Epithelial cell of prostate (primary cell): ENCODE measurements around the gene NABP1.

ENCODE experiments used
- DNase-seq: peaks from one replicate; pipeline ENCODE4 v3.0.0-alpha.2; 2011; ENCODE audit warnings: low read depth, low spot score
- H3K27ac ChIP-seq: fragments of 450-650 bp; 2 replicates; pipeline ENCODE4 v1.5.1; 2017; ENCODE audit warnings: mild to moderate bottlenecking

The NABP1 gene

DNA sequence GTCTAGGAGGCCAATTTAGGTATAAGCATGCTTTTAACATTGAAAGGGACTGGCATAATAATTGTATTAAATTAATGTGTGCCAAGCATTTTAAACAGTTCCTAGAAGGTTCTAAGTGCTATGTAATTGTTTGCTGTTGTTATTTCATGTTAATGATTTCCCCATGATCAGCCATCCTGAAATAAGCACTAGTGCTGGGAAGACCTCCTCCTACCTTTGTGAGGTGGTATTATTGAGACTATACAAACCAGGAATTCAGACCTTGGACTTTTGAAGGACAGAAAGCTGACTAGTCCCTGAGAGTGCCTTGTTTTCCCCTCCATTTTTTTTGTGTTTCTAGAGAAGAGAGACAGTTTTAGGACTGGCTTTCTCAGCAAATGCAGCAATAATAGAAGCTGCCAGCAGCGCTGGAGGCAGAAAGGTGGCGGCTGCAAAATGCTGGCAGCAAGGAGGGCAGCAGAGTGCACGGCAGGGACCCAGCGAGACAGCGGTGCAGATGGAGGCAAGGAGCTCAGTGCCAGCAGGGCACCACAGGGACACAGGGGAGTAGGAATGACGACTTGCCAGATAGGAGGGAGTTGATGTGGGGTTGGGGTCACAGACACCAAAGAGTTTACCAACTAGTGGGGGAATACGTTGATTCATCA, 25.3 kb downstream of the NABP1 start:
- no peak overlapping the region for H3K27ac ChIP-seq
- DNase-seq, result no peak

DNA sequence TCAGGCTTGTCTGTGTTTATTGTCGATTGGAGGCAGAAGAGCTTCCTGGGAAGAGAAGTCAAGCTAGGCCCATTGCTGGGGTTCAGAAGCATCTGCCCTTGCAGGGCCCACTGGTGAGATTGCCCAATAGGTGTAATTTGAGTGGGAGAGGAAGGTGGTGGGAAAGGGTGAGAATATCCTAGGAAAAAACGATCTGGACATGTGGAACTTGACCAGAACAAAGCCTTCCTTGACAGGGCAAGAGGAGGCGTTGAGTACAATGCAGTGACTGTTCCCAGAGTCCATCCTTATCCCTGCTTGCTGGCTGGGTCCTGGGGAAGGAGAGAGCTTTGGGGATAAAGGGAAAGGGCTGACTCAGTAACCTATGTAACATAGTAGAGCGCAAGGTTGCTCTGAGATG, 27.1 kb downstream of the NABP1 start:
- no peak overlapping the region for H3K27ac ChIP-seq
- DNase-seq, result no peak

DNA sequence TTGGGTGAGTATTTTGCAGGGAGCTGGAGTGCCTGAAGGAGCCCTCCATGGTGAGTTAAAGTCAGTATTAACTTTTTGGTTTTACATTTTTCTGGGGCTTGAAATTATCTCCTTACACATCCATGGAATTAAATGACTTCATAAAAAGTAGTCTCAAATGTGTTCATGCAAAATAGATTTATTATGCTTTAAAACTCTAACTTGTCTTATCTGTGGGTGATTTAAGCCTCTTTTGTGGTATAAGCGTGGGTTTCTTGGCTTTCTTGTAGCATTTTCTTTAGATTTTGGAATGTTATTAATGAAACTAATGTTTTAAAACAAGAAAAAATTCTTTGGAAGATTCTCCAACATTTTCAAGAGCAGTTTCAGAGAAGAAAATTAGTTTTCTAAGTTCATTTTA, 27.8 kb downstream of the NABP1 start:
- no peak for DNase-seq
- no peak overlapping the region for H3K27ac ChIP-seq

DNA sequence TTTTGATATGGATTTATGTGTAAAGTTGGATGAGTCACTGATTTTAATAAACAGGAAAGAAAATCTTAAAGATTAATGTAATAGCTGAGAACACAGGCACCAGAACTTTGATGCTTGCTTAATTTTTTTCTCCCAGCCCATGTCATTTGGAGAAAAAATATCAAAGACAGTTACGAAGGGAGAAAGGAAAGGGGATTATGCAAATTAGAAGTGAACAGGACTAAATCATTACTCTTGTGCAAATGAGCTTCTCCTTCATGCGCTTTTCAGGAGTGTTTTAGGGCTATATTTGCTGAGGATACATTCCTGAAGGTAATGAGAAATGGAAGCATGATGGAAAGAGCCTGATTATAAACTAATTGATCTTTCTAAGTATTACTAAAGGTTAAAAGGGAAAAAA, 28.9 kb downstream of the NABP1 start:
- no peak for DNase-seq
- no peak overlapping the region for H3K27ac ChIP-seq

DNA sequence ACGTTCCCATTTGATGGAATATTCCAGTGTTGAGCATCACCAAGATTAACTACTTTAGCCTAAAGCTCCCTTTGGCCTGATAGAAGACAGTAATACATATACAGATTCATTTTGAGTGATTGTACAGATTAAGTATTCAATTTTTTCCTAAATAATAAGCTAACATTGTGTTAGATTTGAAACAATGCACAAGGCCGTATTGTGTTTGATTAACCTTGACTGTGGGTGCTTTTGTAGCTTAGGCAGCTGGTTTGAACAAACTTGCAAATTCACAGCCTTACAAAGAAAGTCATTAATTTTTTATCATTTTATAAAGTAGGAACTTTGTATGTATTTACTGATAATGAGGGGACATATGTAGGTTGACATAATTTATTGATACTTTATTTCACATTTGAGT, 29.6 kb downstream of the NABP1 start:
- H3K27ac ChIP-seq, result no peak overlapping the region
- DNase-seq, result no peak

- no peak overlapping the region for H3K27ac ChIP-seq
- no peak for DNase-seq
Observed at GRCh38 chr2:191710411-191710900, 32.5 kb downstream of the NABP1 start.

DNA sequence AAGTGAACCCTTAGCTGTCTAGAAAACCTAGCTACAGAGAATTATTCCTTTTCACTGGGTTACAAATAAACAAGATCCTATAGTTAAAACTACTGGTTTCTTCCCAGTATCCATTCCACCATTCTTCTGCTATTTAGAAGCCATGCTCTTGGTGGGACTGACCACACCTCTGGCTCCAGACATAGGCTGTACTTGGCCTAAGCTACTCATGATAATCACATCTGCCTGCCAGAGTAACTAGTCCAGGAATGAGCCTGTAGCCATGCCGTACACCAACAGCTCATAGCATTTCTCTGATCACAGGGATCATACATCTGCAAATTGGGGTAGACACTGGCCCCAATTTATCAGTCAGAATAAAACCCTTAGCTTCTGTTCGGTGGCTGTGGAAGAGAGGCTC, 33.7 kb downstream of the NABP1 start:
- DNase-seq, result no peak
- H3K27ac ChIP-seq, result no peak overlapping the region

DNA sequence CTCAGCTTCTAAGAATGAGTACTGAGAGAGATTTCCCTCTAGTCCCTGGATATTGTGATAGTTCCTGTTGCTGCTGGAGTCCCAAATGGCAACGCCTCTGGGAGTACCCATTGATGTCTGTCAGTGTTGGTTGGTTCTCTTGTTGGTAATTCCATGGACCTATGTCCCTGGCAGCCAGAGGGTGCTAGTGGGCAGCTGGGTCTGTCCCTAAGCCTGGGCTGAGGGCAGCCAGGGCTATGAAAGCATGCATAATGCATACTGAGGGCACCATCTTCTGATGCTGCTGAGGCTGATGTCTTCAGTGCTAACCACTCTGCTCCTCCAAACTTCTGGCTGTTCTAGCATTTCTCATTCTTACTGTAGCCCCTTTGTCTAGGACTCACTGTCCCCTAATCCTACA, 35.9 kb downstream of the NABP1 start:
- no peak for DNase-seq
- no peak overlapping the region for H3K27ac ChIP-seq

DNA sequence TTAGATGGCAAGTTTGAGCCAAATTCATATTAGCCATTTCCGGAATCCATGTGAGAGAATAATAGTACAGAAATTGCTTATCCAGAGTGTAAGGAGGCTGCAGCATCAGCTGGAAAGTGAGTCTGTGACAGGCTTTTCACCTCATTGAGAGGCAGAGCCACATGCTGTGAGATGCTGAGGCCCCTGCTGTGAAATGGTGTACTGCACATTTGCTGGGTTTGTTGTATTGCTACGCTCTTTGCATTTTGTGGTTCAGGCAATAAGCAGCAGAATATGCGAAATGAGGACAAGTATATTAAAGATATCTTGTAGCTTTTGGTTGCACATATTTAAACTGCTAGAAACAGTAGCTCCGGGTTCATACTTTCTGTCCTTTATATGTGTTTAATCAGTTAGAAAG, 37.0 kb downstream of the NABP1 start:
- no peak for DNase-seq
- H3K27ac ChIP-seq, result no peak overlapping the region

DNA sequence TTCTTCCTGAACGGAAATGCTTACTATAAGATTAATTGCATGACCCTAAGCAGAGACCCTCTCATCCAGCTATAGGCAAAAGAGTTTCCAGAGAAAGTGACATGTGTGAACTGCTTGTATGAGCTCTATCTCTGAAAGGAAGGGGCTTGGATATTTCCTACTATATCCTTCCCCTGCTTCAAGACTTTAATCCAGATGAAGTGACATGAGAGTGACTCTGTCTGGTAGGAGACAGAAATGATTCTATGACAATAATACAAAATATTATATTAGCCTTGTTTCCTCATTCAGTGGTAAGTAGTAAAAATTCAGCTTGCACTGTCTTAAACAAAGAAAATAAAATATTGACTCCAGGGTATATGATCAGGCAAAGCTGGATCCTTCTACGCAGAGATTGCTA, 37.5 kb downstream of the NABP1 start:
- no peak overlapping the region for H3K27ac ChIP-seq
- DNase-seq, result no peak

DNA sequence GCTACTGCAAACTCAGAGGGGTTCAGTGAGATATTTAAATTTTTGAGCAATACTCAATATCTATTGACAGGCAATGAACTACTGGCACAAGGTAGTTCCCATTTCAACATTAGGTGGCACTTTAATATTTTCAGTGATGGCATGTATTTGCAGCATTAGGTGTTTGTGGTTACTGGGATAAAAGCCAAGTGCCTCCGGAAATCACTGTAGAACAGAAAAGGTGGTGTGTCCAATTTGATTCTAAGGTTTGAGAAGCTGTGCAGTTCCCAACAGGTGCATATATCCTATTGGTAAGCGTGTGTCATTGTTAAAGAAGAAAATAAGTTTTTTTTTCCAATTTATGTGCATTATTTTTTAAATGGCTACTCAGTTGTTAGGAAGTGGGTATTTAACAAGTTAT, 41.3 kb downstream of the NABP1 start:
- DNase-seq, result no peak
- H3K27ac ChIP-seq, result no peak overlapping the region

- H3K27ac ChIP-seq, result no peak overlapping the region
- DNase-seq, result no peak
Observed at GRCh38 chr2:191719938-191720337, 42.0 kb downstream of the NABP1 start.

DNA sequence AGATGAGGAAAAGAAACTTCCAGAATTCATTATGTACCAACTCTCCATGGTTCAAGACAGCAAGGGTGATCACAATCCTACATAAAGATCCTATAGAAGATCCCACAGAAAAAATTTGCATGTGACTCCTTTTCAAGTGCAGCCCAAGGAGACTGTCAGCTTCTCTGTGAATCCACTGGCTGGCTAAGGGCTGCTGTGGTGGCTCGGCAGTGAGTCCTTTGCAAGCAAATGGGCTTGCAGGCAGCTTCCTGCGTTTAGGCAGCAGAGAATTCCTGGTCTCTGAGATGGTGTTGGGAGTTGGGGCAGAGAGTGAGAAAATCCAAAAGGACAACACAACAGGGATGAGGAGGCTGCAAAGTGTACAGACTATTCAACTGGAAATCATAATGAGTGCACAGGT, 43.4 kb downstream of the NABP1 start:
- no peak overlapping the region for H3K27ac ChIP-seq
- no peak for DNase-seq

- no peak for DNase-seq
- H3K27ac ChIP-seq, result no peak overlapping the region
Observed at GRCh38 chr2:191724015-191724414, 46.1 kb downstream of the NABP1 start.

DNA sequence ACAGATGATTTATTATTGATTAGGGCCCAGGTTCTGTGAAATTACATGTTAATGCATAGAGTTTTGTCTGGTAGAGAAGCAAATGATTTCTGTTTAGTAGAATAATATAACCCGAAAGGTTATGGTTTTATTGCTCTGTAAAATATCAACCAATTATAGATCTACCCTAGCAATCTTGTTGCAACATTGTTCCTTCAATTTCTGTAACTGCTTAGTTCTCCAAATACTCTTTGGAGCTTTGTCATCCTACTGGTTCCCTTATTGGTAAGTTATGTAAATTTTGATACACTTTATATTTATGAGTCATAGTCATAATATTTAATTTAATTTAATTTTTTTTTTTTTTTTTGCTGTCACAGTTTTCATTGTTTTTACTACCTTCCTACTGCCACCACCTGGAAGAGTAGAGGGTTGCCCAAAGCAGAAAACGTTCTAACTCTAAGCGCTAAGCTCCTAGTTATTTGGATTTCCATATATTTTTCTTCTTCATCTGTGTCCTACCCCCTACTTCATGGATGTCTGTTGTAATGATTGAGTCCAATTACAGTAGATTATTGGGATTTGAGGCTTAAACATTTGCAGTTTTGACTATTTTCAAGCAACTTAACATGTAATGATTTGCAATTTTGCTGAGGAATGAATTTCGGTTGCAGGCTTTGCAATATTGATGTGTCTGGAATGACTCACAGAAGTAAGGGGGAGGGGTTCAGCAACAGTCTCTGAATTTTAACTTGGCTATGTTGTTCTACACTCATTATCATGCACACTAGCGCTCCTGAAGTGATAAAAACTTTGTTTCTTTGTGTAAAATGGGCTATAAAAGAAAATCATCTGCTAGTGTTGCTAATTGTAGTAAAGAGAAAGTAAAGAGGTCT, 51.1 kb downstream of the NABP1 start:
- DNase-seq, result no peak
- H3K27ac ChIP-seq, result no peak overlapping the region

GRCh38 chr2:191730263-191730662, 52.3 kb downstream of the NABP1 start:
- no peak overlapping the region for H3K27ac ChIP-seq

More at GRCh38 chr2:191730263-191730662, 52.3 kb downstream of the NABP1 start:
- no peak for DNase-seq
